Epithelial cell of esophagus (primary cell): ENCODE data around the gene AK6.

Source experiments
- DNase-seq: peaks from one replicate; pipeline ENCODE4 v3.0.0; 2010; ENCODE audit warnings: low read depth
- H3K4me3 ChIP-seq: 2 replicates; pipeline ENCODE4 v1.5.1; 2011; ENCODE audit warnings: mild to moderate bottlenecking, low read length, control low read depth
- TF ChIP-seq, protein P1 (sequence below): IDR thresholded peaks from 2 replicates; pipeline ENCODE4 v1.5.1; 2011; ENCODE audit warnings: low read depth, mild to moderate bottlenecking, low read length, control low read depth, inconsistent platforms; ENCODE audit not compliant: insufficient read depth; ENCODE audit errors: missing control alignments

The AK6 gene

DNA sequence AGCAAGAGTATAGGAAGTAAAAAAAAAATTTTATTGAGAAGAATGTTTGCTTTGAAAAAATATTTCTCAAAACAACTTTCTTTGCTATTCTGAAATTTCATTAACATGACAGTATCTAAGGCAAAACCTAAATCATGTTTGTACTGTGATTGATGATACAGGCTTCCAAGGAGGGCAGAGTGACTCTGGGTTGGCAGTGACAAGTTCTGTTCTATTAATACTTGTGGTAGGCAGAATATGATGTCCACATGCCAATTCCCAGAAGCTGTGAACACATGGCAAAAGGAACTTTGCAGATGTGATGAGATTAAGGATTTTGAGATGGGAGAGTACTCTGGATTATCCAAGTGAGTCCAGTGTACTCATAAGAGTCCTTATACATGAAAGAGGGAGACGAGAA is 53.3 kb downstream of the AK6 start:
- TF ChIP-seq, protein P1, sequence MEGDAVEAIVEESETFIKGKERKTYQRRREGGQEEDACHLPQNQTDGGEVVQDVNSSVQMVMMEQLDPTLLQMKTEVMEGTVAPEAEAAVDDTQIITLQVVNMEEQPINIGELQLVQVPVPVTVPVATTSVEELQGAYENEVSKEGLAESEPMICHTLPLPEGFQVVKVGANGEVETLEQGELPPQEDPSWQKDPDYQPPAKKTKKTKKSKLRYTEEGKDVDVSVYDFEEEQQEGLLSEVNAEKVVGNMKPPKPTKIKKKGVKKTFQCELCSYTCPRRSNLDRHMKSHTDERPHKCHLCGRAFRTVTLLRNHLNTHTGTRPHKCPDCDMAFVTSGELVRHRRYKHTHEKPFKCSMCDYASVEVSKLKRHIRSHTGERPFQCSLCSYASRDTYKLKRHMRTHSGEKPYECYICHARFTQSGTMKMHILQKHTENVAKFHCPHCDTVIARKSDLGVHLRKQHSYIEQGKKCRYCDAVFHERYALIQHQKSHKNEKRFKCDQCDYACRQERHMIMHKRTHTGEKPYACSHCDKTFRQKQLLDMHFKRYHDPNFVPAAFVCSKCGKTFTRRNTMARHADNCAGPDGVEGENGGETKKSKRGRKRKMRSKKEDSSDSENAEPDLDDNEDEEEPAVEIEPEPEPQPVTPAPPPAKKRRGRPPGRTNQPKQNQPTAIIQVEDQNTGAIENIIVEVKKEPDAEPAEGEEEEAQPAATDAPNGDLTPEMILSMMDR: no peak
- DNase-seq: no peak
- no peak overlapping the region for H3K4me3 ChIP-seq

DNA sequence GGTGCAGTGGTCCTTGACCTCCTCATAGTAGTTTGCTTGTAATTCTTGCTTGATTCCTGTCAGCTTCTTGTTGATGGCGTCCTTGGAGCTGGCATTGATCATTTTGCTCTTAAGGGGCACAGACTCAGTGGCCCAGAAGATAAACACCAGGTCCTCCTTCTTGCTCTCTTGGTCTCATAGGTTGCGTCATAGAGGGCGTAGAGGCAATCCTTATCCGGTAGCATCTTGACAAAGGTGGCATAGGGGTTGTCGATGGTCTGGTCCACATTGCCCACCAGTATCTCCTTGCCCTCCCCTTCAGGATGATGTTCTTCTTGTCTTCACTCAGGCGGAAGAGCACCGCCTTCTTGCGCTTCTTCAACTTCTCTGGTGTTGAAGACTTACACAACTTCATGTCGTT is 55.9 kb downstream of the AK6 start:
- DNase-seq: no peak
- H3K4me3 ChIP-seq: no peak overlapping the region
- TF ChIP-seq, protein P1: no peak

DNA sequence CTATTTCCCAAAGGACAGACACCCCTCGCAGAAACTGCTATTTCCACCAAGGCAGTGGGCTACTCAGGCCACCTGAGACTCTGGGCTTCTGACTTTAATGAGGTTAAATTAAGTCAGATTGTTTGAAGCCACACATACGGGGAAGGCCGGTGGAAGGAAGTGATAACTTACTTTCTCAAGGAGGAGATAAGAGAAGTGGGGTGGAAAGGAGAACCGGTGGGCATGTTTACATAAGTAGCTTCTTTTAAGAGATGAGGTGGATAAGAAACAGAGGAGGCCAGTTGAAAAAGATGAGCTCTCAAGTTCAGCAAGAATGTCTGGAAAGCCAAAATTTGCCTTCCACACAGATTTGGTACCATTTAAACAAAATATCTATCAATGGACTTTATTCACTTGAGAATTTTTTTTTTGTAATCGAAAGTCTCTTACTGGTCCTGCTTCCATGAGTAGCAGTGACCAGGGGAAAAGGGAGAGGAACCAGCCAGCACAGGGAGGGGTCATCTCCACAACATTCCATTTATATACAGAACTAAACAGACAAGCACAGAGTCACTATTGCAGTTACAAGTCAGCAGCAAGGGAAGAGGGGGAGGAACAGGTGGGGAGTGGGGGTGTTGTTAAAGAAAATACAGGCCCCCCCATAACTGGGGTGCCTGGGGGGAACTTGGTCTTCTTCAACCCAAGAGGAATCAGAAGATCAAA is 56.7 kb downstream of the AK6 start:
- TF ChIP-seq, protein P1: no peak
- H3K4me3 ChIP-seq: no peak overlapping the region
- DNase-seq: no peak

DNA sequence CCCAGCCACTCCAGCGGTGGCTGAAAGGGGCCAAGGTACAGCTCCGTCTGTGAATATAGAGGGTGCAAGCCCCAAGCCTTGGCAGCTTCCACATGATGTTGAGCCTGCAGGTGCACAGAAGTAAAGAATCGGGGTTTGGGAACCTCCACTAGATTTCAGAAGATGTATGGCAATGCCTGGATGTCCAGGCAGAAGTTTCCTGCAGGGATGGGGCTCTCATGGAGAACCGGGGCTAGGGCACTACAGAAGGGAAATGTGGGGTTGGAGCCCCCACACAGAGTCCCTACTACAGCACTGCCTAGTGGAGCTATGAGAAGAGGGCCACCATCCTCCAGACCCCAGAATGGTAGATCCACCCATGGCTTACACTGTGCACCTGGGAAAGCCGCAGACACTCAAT is 59.9 kb downstream of the AK6 start:
- TF ChIP-seq, protein P1: no peak
- no peak overlapping the region for H3K4me3 ChIP-seq
- DNase-seq: no peak

DNA sequence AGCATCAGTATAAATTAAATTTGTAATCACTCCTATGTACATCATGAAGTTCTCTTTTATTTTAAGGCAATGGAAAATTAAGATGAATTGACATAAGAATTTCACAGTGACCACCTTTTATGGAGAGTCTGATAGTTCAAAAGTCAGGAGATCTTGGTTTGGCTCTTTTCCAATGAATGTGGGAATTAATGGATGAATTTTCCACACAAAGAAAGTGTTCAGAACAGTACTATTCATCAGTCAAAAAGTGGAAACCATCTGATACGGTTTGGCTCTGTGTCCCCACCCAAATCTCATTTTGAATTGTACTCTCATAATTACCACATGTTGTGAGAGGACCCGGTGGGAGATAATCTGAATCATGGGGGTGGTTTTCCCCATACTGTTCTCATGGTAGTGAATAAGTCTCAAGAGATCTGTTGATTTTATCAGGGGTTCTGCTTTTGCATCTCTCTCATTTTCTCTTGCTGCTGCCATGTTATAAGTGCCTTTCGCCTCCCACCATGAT is 61.2 kb downstream of the AK6 start:
- DNase-seq: no peak
- no peak overlapping the region for H3K4me3 ChIP-seq
- TF ChIP-seq, protein P1: no peak

DNA sequence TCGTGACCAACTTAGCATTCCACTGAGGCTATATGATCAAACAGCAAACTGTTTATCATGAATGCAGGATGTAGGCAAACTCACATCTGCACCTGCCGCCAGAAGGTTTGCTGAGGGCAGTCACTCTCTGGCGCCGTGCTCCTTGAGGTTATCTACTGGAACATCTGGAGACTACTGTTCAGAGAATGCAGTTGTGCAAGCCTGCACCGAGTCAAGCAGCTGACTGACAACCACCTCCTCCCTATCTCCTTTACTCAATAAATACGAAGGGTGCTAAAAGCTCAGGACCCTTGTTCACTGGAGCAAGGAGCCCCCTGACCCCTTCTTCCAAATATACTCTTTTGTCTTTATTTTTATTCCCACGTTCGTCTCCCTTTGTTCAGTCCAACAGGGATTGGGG is 63.8 kb downstream of the AK6 start:
- no peak overlapping the region for H3K4me3 ChIP-seq
- TF ChIP-seq, protein P1: no peak
- no peak for DNase-seq
